Tibial nerve (tissue), 4 donors: ENCODE results near the gene CCDC88C. TPM values are rescaled to one million over a fixed set of nuclear protein-coding genes. Genes with fewer than 3 reads are reported as not detected.

Experiments used
- DNase-seq, 2 donors: peaks; one replicate each; pipeline ENCODE4 v3.0.0-alpha.2; 2019; ENCODE audit warnings: low spot score in 2 of 2
- H3K27ac ChIP-seq, 4 donors: fragments of 200-600 bp; sonication (generic) in 3 of 4; one replicate each; pipeline ENCODE4 v1.5.1; 2017 to 2019; ENCODE audit warnings: mild to moderate bottlenecking in 1 of 4
- H3K27me3 ChIP-seq, 2 donors: fragments of 200-600 bp; sonication (generic) in 1 of 2; one replicate each; pipeline versions ENCODE4 v1.5.1 to v1.6.0; 2017 to 2019
- H3K36me3 ChIP-seq, 3 donors: fragments of 200-600 bp; sonication (generic); one replicate each; pipeline ENCODE4 v1.5.1; 2018 to 2019
- H3K4me1 ChIP-seq, 4 donors: fragments of 200-600 bp; sonication (generic) in 3 of 4; one replicate each; pipeline ENCODE4 v1.5.1; 2017 to 2019
- H3K4me3 ChIP-seq, 4 donors: fragments of 200-600 bp; sonication (generic) in 3 of 4; one replicate each; pipeline ENCODE4 v1.5.1; 2017 to 2019; ENCODE audit warnings: mild to moderate bottlenecking in 1 of 4, moderate library complexity in 1 of 4
- H3K9me3 ChIP-seq, 4 donors: fragments of 200-600 bp; sonication (generic) in 3 of 4; one replicate each; pipeline ENCODE4 v1.5.1; 2017 to 2019
- CTCF ChIP-seq, 5 experiments: fragments of 200-600 bp in 3 of 5; fragments of 450-650 bp in 2 of 5; sonication (generic) in 3 of 5; IDR thresholded peaks; one replicate each; pipeline ENCODE4 v1.5.1; 2016 to 2019; ENCODE audit warnings: antibody characterized with exemption in 5 of 5, mild to moderate bottlenecking in 3 of 5, moderate library complexity in 2 of 5
- EP300 ChIP-seq, 2 donors: sonication (generic); formaldehyde crosslinking; IDR thresholded peaks; one replicate each; pipeline ENCODE4 v1.6.1; 2017; ENCODE audit warnings: antibody characterized with exemption in 2 of 2, mild to moderate bottlenecking in 1 of 2
- POLR2A ChIP-seq, 2 donors: fragments of 450-650 bp; IDR thresholded peaks; one replicate each; pipeline ENCODE4 v1.6.1; 2017; ENCODE audit warnings: antibody characterized with exemption in 2 of 2, mild to moderate bottlenecking in 2 of 2, moderate library complexity in 2 of 2
- WGBS, 2 donors: methylation state at CpG; one replicate each; pipeline ENCODE4 v1.1.5; 2018; 5-methylcytosine and 5-hydroxymethylcytosine counted together
- total RNA-seq, 4 donors: library from RNA; depleted of rRNA; stranded (reverse); fragments of >200 nt; gene quantifications; one replicate each; pipeline ENCODE4 v1.1.0, GENCODE V29; 2016

The CCDC88C gene
- total RNA-seq, 4 donors from 2014 or later = 3.6 to 12.6 (median 6.8) TPM

GRCh38 chr14:91281346-91281745, 136.3 kb downstream of the CCDC88C start:
- Histone ChIP-seq H3K9me3 (peaks cover 0 to 5% (median 0%) of the 10 kb centered on the region in 4 donors), H3K36me3 (peaks cover 0 to 5% (median 0%) of the 10 kb centered on the region in 3 donors), H3K4me3 (no peak overlapping the region), H3K27ac (no peak overlapping the region), H3K27me3 (no peaks in the 10 kb centered on the region), H3K4me1 (no peaks in the 10 kb centered on the region)
- no peak for DNase-seq
- 89 to 93% methylated on average over 8 to 9 of the region's 9 CpGs for WGBS, 2 donors
- TF ChIP-seq CTCF (IDR thresholded peaks at IDR 0.05) = no peak

- 80 to 89% methylated on average over 5 of the region's 5 CpGs for WGBS, 2 donors
- DNase-seq = no peak
- H3K4me3 ChIP-seq = no peak overlapping the region
- H3K36me3 ChIP-seq = peaks cover 0 to 5% (median 0%) of the 10 kb centered on the region in 3 donors
- TF ChIP-seq POLR2A (IDR thresholded peaks at IDR 0.05) = no peak
- TF ChIP-seq CTCF (IDR thresholded peaks at IDR 0.05) = no peak
- no peak for TF ChIP-seq EP300 (IDR thresholded peaks at IDR 0.05)
- peaks cover 0 to 5% (median 0%) of the 10 kb centered on the region in 4 donors for H3K9me3 ChIP-seq
- H3K27ac ChIP-seq = no peak overlapping the region
- H3K27me3 ChIP-seq = no peaks in the 10 kb centered on the region
- H3K4me1 ChIP-seq = no peaks in the 10 kb centered on the region
Measured at GRCh38 chr14:91280129-91280528, 137.5 kb downstream of the CCDC88C start.

GRCh38 chr14:91279354-91279753, 138.3 kb downstream of the CCDC88C start:
- H3K27ac ChIP-seq = no peak overlapping the region
- TF ChIP-seq CTCF (IDR thresholded peaks at IDR 0.05) (no peak), EP300 (IDR thresholded peaks at IDR 0.05) (no peak), POLR2A (IDR thresholded peaks at IDR 0.05) (no peak)
- DNase-seq = no peak
- no peaks in the 10 kb centered on the region for H3K27me3 ChIP-seq
- no peaks in the 10 kb centered on the region for H3K4me1 ChIP-seq
- 64 to 69% methylated on average over 10 of the region's 10 CpGs for WGBS, 2 donors
- no peak overlapping the region for H3K4me3 ChIP-seq
- peaks cover 0 to 5% (median 0%) of the 10 kb centered on the region in 4 donors for H3K9me3 ChIP-seq
- peaks cover 0 to 5% (median 0%) of the 10 kb centered on the region in 3 donors for H3K36me3 ChIP-seq

- WGBS, 2 donors = 81 to 87% methylated on average over 5 of the region's 5 CpGs
- H3K9me3 ChIP-seq = peaks cover 0 to 5% (median 0%) of the 10 kb centered on the region in 4 donors
Measured at GRCh38 chr14:91278383-91278715, 139.3 kb downstream of the CCDC88C start.

More at GRCh38 chr14:91278383-91278715, 139.3 kb downstream of the CCDC88C start:
- no peak for DNase-seq
- no peaks in the 10 kb centered on the region for H3K4me1 ChIP-seq
- H3K4me3 ChIP-seq = no peak overlapping the region
- H3K36me3 ChIP-seq = peaks cover 0 to 5% (median 0%) of the 10 kb centered on the region in 3 donors
- H3K27me3 ChIP-seq = no peaks in the 10 kb centered on the region
- no peak overlapping the region for H3K27ac ChIP-seq
- no peak for TF ChIP-seq EP300 (IDR thresholded peaks at IDR 0.05)
- TF ChIP-seq CTCF (IDR thresholded peaks at IDR 0.05) = no peak
- TF ChIP-seq POLR2A (IDR thresholded peaks at IDR 0.05) = no peak
